ENCODE data around the gene SULT1C3. TPM values are rescaled to one million over a fixed set of nuclear protein-coding genes. Genes with fewer than 3 reads are reported as not detected.

SULT1C3 gene
- total RNA-seq, 1 donor from 2014 or later = not detected

DNA sequence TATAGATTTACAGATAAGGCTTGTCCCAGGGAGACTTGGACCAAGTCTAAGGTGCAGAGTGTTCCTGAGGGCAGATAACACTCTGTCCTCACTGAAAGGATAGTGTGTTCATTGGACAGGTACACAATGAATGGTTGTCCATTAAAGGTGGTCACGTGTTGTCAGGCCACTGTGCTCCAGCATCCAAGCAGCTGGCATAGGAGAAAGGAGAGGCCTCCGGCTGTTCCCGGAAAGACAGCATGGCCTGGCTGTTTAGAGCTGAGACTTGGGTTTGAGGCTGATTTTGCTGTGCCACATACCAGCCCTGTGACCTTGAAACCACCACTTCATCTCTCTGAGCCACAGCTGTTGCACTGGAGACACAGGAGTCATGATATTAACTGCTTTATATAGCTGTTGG, 19.6 kb upstream of the SULT1C3 start:
- H3K27ac Mint-ChIP-seq (ENCODE audit: unreplicated experiment) = no peak overlapping the region
- H3K9me3 Mint-ChIP-seq (ENCODE audit: unreplicated experiment) = peaks cover 8% of the 10 kb centered on the region
- H3K4me3 Mint-ChIP-seq (ENCODE audit: unreplicated experiment) = no peak overlapping the region
- peaks cover 4% of the 10 kb centered on the region for H3K4me1 Mint-ChIP-seq (ENCODE audit: unreplicated experiment)
- TF ChIP-seq, protein P1, sequence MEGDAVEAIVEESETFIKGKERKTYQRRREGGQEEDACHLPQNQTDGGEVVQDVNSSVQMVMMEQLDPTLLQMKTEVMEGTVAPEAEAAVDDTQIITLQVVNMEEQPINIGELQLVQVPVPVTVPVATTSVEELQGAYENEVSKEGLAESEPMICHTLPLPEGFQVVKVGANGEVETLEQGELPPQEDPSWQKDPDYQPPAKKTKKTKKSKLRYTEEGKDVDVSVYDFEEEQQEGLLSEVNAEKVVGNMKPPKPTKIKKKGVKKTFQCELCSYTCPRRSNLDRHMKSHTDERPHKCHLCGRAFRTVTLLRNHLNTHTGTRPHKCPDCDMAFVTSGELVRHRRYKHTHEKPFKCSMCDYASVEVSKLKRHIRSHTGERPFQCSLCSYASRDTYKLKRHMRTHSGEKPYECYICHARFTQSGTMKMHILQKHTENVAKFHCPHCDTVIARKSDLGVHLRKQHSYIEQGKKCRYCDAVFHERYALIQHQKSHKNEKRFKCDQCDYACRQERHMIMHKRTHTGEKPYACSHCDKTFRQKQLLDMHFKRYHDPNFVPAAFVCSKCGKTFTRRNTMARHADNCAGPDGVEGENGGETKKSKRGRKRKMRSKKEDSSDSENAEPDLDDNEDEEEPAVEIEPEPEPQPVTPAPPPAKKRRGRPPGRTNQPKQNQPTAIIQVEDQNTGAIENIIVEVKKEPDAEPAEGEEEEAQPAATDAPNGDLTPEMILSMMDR (IDR thresholded peaks at IDR 0.05; ENCODE audit: unreplicated experiment) = no peak
- peaks cover 5% of the 10 kb centered on the region for H3K27me3 Mint-ChIP-seq (ENCODE audit: unreplicated experiment)
- peaks cover 42% of the 10 kb centered on the region for H3K36me3 Mint-ChIP-seq (ENCODE audit: low read depth, unreplicated experiment)
- DNase-seq (ENCODE audit: low spot score) = no peak

DNA sequence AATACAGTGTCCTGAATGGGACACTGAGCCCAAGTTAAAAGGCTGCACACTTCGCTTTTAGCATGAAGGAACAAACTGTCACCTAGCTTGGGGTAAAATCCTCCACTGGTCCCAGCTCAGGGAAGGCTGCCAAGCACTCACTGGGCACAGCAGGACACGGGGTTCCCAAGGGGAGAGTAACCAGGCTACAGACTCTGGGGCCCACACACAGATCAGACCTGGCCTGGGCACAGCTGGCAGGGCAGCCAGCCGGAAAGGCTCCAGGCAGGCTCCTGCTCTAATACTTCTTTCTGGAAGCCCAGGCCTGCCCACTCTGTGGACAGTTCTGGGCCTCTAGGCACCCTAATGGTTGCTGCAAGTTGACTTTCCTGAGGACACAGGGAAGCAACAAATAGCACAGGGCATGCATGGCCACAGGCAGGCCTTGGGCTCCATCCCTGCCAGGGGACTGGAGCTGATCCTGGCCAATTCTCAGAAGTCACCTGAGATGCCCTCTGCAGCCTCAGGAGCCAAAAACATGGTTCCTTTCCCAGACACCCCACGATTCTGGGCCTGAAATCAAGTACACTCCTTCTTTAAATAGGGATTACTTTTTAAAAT, 18.7 kb upstream of the SULT1C3 start:
- Mint-ChIP-seq H3K4me3 (ENCODE audit: unreplicated experiment) (no peak overlapping the region), H3K4me1 (ENCODE audit: unreplicated experiment) (peaks cover 4% of the 10 kb centered on the region), H3K27ac (ENCODE audit: unreplicated experiment) (no peak overlapping the region), H3K27me3 (ENCODE audit: unreplicated experiment) (peaks cover 5% of the 10 kb centered on the region), H3K9me3 (ENCODE audit: unreplicated experiment) (peaks cover 8% of the 10 kb centered on the region), H3K36me3 (ENCODE audit: low read depth, unreplicated experiment) (peaks cover 48% of the 10 kb centered on the region)
- DNase-seq (ENCODE audit: low spot score) = no peak
- TF ChIP-seq, protein P1 (IDR thresholded peaks at IDR 0.05; ENCODE audit: unreplicated experiment) = no peak

DNA sequence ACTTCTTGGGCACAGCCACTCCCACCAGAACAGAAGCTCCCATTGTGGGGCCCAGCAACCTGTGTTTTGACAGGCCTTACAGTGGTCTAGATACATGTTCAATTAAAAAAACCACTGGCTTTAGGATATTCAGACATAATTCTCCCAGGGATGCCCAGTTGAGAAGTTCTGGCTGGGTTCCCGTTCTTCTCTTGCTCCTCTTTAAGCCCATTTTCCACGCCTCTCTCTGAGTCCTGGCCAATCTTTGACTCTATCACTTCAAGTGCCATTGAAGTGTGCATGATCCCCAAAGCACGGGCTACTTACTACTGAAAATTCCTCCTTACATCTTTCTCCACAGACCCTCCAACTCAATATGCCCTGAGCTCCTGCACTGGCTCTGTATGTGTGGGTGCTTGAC, 17.5 kb upstream of the SULT1C3 start:
- peaks cover 8% of the 10 kb centered on the region for H3K27me3 Mint-ChIP-seq (ENCODE audit: unreplicated experiment)
- TF ChIP-seq, protein P1 (IDR thresholded peaks at IDR 0.05; ENCODE audit: unreplicated experiment) = no peak
- peaks cover 8% of the 10 kb centered on the region for H3K4me1 Mint-ChIP-seq (ENCODE audit: unreplicated experiment)
- no peak for DNase-seq (ENCODE audit: low spot score)
- H3K4me3 Mint-ChIP-seq (ENCODE audit: unreplicated experiment) = no peak overlapping the region
- peaks cover 55% of the 10 kb centered on the region for H3K36me3 Mint-ChIP-seq (ENCODE audit: low read depth, unreplicated experiment)
- H3K9me3 Mint-ChIP-seq (ENCODE audit: unreplicated experiment) = peaks cover 8% of the 10 kb centered on the region
- H3K27ac Mint-ChIP-seq (ENCODE audit: unreplicated experiment) = no peak overlapping the region

DNA sequence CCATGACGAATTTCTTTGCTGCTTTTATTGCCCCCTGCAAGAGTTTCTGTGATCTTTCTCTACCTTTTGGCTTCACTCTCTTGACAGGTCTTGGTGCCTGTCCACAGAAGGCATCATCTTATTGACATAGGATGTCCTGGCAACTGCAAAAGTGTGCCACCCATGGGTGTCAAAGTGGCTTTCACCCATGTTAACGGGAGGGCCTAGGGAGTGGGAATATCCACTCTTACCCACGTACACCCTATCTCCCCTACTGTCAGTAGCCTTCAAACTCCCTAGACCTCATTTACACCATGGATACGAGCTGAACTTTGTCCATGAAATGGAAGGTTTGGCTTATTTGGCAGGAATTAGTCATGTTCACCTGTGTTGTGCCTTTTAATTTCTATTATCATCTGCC, 16.2 kb upstream of the SULT1C3 start:
- Mint-ChIP-seq H3K36me3 (ENCODE audit: low read depth, unreplicated experiment) (peaks cover 65% of the 10 kb centered on the region), H3K27me3 (ENCODE audit: unreplicated experiment) (peaks cover 8% of the 10 kb centered on the region), H3K9me3 (ENCODE audit: unreplicated experiment) (peaks cover 8% of the 10 kb centered on the region), H3K27ac (ENCODE audit: unreplicated experiment) (no peak overlapping the region), H3K4me3 (ENCODE audit: unreplicated experiment) (peak overlapping the region; percentile 74), H3K4me1 (ENCODE audit: unreplicated experiment) (peaks cover 12% of the 10 kb centered on the region)
- TF ChIP-seq, protein P1 (IDR thresholded peaks at IDR 0.05; ENCODE audit: unreplicated experiment) = no peak
- DNase-seq (ENCODE audit: low spot score) = no peak

DNA sequence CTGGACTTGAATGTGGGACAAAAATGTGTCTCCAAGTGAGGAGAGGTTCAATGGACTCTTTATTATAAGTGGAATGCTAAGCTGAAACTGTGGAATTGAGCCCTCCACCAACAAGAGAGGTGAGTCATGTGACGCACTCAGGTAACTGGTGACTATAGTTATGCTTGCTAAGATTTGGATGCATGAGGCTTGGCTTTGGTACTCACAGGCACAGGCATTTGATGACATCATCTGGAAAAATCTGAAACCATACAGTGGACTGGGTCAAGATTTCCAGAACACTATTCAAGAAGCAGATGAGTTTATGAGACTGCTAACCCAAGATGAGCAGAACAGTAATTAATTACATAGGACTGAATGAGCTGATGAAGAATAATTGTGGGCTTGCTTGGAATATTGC, 15.7 kb upstream of the SULT1C3 start:
- H3K27ac Mint-ChIP-seq (ENCODE audit: unreplicated experiment) = no peak overlapping the region
- H3K9me3 Mint-ChIP-seq (ENCODE audit: unreplicated experiment) = peaks cover 8% of the 10 kb centered on the region
- H3K4me3 Mint-ChIP-seq (ENCODE audit: unreplicated experiment) = peak overlapping the region; percentile 74
- peaks cover 8% of the 10 kb centered on the region for H3K27me3 Mint-ChIP-seq (ENCODE audit: unreplicated experiment)
- DNase-seq (ENCODE audit: low spot score) = no peak
- peaks cover 12% of the 10 kb centered on the region for H3K4me1 Mint-ChIP-seq (ENCODE audit: unreplicated experiment)
- peaks cover 67% of the 10 kb centered on the region for H3K36me3 Mint-ChIP-seq (ENCODE audit: low read depth, unreplicated experiment)
- TF ChIP-seq, protein P1 (IDR thresholded peaks at IDR 0.05; ENCODE audit: unreplicated experiment) = no peak
